GM18517 (cell line): ENCODE data around the gene SNX19.
"Not testable (repeated sequence)": the region's sequence is repeated elsewhere in the genome, so short reads cannot be mapped to it uniquely, and the experiment has no call there.

ENCODE experiments used
- ATAC-seq: cut with Tn5 transposase; IDR thresholded peaks from one replicate; pipeline ENCODE4 v1.9.1; 2021; ENCODE audit warnings: mild to moderate bottlenecking, moderate library complexity; ENCODE audit not compliant: unreplicated experiment

SNX19 gene

DNA sequence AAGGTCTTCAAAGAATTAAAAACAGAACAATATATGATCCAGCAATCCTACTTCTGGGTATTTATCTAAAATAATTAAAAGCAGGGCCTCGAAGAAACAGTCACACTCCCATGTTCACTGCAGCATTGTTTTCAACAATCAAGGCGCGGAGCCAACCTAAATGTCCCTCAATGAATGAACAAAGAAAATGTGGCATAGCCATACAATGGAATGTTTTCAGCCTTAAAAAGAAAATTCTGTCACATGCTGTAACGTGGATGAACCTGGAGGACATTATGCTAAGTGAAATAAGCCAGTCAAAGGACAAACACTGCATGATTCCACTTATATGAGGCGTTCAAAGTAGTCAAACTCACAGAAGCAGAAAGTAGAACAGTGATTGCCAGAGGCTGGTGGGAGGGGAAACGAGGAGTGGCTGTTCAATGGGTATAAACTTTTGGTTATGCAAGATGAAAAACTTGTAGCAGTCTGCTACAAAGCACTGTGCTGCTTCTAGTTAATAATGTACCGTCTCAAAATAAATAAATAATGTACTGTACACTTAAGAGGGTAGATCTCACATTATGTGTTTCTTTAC, 41.2 kb downstream of the SNX19 start:
- ATAC-seq: no peak

DNA sequence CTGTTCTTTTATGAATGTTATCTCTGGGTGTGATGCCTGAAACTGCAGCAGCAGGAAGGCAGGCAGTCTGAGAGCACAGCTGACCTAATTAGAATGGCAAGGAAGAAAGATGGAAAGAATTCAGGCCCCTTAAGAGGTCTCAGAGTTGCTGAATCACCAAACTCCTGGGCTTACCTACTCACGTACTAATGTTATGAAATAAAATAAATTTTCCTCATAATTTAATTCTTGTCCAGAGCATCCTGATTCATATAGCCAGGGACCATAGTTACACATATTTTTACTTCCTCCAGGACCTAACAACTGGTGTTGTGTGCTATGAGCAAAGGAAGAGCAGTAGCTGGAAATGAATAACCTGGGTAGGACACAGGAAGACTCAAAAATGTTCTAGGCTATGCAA, 41.9 kb downstream of the SNX19 start:
- ATAC-seq: no peak

DNA sequence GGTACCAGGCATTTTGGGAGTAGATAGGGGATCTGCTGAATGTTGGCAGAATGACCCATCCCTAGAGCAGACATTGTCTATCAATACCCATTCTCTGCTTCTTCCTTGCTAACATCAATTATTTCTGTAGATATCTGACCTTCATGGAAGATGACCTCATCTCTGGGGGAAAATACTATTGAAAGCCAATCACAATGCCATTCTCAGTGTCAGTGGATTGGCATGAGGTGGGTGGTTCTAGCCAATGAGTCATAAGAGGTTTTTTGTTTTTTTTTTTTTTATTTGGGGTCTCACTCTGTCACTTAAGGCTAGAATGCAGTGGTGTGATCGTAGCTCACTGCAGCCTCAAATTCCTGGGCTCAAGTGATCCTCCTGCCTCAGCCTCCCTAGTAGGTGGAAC, 42.5 kb downstream of the SNX19 start:
- no peak for ATAC-seq

DNA sequence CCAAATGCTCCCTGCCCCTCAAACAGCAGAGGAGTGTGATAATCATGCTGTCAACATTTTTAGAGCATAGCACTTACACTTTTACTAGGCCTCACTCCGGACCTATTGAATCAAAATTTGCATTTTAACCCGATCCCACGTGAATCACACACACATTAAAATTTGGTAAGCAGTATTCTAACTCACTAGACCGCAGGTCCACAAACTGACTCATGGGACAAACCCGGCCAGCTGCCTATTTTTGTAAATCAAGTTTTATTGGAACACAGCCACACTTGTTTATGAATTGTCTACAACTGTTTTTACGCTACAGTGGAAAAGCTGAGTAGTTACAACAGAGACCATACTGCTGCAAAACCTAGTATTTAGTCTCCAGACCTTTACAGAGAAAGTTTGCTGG, 43.3 kb downstream of the SNX19 start:
- no peak for ATAC-seq

DNA sequence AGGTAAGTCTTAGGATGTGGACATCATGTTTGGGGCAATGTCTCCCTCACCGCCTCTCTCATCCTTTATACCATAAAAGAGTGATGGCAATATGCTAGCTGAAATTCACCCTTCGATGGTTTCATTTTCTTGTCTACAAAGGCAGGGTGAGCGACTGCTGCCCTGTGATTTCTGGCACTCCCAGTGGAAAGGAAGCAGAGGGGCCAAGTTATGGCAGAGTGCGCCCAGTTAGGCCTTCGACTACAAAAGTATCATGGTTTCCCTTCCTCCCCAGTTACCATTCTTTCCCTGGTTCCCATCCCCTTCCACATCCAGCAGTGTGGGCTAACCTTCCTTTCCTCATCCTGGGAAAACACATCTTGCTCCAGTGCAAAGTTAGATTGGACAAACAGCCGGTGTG, 43.8 kb downstream of the SNX19 start:
- no peak for ATAC-seq

DNA sequence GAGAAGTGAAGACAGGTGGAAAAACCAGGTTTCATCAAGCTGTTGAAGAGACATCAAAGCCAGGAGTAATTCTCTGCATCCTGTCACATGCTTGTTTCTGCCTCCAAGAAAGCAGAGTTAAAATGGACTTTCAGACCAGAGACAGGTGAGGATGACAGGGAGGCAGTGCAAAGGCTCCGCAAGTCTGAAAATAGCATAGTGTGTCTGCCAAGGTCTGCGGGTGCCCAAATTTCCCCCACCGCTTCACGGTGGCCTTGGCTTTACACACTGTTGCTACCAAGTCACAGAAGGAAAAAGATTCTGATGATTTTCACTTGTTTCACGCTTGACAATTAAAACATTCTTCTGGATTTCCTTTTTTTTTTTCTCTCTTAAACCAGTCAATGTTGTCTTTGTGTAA, 44.2 kb downstream of the SNX19 start:
- no peak for ATAC-seq

DNA sequence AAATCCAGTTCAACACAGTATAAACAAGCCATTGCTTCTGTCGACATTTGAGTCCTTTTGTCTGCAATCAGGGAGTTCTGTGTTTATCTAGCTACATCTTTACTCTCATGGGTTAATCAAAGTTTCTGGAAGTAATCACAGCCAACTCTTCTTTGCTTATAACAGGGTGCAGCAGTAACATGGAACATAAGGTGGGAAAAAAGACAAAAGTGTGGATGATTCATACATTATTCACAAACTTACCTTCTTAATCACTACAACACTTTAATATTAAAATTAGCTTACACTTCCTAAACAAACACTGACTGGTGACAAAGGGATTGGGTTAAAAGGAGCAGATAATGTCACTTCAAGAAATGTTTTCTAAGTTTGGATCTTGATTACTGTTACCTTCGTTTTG, 44.7 kb downstream of the SNX19 start:
- ATAC-seq: no peak

DNA sequence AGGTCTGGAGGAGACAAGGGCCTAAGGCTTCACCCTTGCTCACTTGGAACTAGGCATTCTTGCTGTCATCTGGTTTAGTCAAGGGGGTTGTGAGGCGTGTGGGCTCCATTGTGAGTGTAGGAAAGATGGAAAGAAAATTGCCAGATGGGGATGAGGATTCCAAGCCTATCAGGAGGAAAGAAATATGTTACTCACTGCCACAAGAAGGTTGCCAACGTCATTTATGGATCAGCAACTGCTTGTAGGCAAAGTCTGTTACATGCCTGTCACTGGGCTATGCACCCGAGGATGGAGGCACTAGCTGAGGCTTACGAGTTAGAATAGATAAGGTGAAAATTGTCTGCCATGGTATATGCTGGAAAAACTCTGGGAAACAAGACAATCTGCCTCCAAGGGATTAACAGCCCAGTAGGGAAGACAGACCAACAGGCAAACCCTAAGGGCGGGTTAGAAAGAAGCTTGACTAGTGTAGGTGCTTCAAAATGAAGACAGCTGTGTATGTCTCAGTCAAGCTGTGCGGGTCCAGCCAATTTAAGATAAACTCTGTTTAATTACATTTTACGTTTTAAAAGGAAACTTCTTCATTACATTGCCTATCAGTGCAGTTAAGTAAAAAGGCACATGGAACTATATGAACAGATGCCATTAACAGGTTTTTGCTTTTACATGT, 47.4 kb downstream of the SNX19 start:
- ATAC-seq: no peak

DNA sequence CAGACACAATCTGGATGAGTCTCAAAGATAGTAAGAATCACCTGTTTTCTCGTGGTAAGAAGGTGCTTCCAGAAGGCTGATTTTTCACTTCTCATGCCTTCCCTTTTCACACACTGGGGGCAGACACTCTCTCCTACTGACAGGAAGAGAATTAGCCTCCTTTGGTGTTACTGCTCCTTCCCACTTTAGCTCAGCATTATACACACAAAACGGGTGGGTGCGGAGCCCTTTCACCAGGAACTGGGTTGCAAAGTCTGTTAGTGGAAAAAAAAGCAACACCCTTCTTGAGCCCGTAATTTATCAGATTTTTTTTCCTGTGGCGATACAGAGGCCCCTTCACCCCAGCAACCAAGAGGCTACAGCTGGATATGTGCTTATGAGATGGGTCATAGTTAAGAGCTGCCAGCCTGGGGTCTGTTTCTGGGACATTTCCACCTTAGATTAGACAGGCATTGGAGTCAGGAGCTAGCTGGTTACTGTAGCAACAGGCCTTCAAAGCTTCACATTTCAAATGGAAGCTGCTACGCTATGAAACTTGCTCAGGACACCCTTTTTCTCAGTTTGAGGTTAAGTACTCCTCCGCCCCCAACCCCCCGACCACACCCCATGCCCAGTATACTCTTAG, 48.1 kb downstream of the SNX19 start:
- no peak for ATAC-seq

DNA sequence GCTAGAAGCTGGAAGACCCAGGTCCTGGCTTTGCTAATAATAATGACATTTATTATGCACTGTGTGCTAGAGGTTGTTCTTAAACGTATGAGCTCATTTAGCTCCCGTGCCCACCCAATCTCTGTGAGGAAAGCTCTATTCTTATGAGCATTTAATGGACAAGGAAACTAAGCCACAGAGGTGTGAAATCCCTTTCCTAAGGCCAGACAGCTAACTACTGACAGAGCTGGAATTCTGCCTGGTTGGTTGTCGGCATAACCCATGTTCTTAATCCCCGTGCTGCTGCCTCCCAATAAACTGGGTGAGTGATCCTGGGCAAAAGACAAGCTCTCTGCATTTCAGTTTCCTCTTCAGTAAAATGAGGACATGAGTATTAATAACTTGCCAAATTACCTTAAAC, 49.4 kb downstream of the SNX19 start:
- no peak for ATAC-seq

DNA sequence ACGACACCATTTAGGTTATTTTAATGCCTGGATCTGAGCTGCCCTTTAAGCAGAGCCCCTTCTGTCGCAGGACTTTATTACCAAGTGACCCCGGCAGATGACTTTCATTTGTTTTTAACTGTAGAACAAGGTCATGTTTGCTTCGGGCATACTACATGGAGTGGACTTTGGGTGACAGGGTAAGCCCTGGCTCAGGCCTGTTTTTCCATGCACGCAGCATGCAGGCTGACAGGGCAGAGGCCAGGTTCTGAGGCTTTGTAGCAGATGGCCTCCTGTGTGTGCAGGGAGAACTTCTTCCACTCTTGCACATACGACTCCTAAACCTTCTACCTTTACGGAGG, 50.5 kb downstream of the SNX19 start:
- no peak for ATAC-seq

DNA sequence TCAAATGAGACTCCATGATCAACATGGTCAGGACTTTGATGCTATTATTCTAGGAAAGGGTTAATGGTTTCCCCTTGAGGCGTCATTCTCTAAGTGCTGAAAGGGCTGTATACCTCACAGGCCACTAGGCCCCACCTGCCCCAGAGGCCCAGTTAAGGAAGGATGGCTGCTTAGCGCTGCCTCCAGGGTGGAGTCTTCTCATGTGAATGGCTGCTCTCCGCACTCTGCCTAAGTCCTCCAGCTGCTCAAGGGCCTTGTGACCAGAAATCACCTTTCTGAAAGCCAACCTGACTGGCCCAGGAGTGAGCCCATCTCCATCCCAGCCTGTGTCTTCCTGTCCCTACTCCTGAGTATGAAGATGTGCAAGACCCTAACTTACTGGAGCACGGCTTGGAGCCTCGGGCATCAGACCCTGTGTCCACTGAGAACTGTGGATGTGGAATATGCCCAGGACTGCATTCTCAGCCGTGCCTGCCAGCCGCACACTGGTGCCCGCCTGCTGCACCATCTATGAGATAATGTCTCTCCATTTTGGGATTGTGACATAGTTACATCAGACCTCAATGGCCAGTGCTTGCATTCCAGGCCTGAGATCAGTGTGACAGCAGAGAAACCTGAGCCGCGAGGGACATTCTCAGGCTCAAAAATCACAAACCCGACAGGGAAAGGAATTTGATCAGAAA, 51.0 kb downstream of the SNX19 start:
- no peak for ATAC-seq

DNA sequence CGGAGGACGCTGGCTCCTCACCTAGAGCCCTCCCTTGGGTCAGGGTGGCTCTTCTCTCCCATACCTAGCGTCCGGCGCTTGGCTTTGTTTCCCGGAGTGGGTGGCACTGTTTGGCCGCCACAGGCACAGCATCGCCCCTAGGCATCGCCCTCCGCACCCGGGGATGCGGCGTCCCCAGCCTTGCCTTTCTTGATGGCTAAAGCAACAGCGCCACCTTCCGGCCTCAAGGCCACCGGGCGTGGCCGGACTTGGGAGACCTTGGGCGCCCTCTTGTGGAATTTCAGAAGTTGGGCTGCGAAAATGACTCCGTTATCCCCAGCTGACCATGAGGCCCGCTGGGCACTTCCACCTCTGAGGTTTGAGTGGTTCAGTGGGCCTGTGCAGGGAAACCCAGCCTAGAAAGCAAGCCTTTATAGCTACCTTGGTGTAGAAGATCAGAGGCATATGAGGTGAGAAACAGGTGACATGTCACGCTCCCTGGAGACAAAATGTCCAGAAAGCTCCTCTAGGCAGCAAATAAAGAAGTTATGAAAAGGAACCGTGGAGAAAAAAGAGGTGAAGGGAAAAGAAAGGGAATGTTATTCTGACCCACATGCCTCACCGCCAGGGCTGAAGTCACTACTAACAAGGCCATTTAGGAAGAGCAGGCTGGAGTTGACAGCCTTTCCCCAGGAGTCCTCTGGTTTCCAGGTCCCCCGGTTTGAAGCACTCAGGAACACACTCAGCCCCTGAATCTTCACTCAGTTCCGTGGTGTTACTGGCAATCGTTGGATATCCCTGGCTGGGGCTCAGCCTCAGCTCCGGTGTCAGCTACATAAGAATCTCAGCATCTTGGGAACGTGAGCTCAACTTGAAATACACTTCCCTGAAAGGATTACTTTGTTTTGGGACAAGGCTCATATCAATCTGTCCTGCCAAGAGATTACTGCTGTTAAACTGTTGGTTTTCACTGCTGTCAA, 54.1 kb downstream of the SNX19 start:
- ATAC-seq: peak; percentile 62

DNA sequence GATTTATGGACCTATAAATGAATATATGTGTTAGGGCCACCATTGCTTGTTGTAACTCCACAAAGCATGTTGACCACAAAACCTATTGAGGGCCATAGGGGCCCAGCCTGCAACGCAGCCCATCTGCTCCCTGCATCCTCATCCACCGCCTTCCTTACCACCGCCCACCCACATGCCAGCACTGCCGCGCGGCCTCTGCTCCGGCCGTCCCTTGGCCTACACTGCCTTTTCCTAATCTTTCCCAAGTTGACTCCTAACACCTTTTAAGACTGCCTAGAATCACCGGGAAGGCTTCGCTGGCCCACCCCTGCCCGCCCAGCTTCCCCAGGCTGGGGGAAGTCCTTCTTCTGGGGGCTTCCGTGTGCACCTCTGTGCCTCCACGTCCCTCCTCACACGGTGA, 55.0 kb downstream of the SNX19 start:
- ATAC-seq: no peak

DNA sequence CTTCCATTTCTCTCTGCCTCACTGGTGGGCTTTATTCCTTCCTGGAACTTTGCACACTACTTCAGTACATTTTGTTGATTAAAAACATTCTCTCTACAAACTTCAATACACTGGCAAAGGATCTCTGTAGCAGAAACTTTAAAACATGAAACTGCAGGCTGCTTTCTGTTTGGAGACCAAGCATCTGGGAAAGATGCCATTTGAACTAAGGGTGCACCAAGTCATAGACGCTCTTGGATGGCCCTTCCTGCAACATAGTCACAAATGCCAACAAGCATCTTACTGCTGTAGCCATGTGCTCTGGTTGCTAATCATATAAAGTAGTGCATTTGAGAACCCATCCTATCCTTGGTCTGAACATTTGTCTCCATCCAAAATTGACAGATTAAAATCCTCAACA, 56.4 kb downstream of the SNX19 start:
- no peak for ATAC-seq

DNA sequence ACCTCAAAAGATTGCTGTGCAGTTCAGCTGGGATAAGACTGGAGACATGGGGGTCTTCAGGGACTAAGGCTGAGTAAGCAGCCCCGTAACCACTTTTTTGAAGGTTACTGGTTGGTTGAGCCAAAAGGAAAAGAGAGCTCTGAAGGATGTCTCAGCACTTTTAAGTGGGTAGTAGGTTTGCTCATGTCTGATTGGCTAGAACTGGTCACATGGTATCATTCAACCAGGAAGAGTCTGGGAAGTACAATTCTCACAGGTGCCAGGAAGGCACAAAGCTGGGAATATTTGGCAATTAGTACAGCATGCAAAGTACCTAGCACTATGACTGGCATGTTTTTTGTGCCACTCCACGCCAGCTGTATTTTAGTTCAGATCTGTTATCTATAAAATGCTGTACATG, 58.1 kb downstream of the SNX19 start:
- ATAC-seq: no peak

DNA sequence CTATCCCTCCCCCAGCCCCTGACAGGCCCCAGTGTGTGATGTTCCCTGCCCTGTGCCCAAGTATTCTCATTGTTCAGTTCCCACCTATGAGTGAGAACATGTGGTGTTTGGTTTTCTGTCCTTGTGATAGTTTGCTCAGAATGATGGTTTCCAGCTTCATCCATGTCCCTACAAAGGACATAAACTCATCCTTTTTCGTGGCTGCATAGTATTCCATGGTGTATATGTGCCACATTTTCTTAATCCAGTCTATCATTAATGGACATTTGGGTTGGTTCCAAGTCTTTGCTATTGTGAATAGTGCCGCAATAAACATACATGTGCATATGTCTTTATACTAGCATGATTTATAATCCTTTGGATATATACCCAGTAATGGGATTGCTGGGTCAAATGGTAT, 60.6 kb downstream of the SNX19 start:
- not testable (repeated sequence) for ATAC-seq

DNA sequence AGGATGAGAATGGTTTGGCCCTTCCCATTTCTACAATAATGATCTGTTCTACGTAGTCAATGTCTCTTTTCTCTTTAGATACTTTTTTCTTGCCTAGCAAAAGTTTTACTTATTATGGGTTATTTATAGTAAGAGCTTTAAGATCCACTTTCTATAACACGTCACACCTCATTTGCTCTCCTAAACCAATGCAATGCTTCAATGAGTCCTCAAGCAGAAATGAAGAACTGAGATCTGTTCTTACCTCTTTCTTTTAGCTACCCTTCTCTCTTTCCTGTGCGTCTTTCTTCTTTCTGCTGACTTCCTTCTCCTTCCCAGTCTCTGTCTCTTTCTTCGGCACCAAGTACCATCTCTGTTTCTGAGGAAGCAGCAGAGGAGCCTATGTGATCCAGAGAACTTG, 61.8 kb downstream of the SNX19 start:
- no peak for ATAC-seq

DNA sequence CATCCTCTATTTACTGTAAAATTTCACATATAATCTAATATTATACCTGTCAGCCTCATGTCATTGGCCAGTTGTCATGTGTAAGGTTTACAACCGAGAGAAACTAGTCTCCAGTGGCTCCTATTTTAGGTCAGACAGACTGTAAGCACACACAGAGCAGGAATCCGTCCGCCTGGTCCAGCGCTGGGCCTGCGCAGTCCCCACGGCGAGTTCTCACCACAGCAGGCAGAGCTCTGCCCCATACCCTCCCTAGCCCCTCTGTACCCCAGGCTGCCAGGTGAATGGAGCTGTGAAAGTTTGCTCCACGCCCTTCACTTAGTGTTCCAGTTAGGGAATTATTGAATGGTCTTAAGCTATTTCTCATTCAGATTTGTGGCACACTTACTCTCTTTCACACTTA, 63.7 kb downstream of the SNX19 start:
- no peak for ATAC-seq

DNA sequence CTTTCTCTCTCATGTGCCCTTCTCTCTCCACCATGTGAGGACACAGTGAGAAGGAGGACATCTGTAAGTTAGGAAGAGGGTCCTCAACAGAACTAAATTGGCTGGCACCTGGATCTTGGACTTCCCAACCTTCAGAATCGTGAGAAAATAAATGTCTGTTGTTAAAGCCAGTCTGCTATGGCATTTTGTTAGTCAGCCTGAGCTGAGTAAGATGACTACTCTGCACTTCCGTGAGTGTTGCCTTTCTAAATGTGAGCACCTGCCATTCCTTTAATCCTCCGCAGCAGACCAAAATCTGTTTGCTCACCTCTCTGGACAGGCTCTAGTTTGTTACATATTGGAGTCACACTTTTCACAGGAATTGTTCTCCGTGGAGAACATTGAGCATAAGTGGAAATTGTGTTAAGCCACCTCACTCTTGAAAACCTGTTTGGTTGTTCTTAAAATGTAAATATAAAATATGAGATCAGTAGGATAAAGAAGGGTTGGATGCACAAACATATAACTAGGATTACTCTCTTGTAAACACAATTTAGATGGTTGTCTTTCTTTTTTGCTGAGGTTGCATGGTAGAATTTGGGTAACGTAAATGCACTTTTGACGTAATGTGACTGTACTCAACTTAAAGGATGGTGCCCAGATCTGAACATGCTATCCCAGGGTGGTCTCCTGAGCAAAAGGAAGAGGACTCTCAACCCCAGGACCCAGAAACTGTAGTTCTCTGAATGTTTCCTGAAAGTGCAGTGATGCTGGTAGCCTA, 65.9 kb downstream of the SNX19 start:
- ATAC-seq: no peak

DNA sequence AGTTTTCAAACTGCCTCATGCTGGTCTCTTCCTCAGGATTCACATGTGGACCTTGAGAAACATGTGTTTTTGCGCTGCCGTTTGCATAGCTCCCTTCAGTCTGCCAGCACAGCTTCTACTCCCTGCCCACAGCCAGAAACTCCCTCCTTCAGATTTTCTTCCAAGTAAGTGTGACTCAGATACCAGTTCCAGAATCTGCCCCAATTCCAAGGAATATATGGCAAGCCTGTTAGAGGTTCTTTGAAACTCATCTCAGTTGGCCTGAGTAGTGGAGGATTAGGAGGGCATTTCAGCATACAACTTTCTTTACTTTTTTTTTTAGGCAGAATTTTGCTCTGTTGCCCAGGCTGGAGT, 67.1 kb downstream of the SNX19 start:
- no peak for ATAC-seq
